ENCODE data around the gene CRTAP. TPM values are rescaled to one million over a fixed set of nuclear protein-coding genes. Genes with fewer than 3 reads are reported as not detected.

CRTAP gene
- total RNA-seq, 6 experiments from 2014 or later = 33.1 to 54.9 (median 46.8) TPM

- no peak for ATAC-seq
- H3K4me1 ChIP-seq = no peaks in the 10 kb centered on the region
- no peaks in the 10 kb centered on the region for H3K36me3 ChIP-seq
- no peak overlapping the region for H3K4me3 ChIP-seq
- H3K27me3 ChIP-seq = no peaks in the 10 kb centered on the region
- no peak overlapping the region for H3K27ac ChIP-seq
- 37% methylated on average over 3 of the region's 3 CpGs for WGBS (ENCODE audit: insufficient coverage, low coverage, low lambda C conversion rate, missing lambda C conversion rate)
- DNase-seq = no peak
- H3K9me3 ChIP-seq = no peaks in the 10 kb centered on the region
- TF ChIP-seq POLR2A (IDR thresholded peaks at IDR 0.05) (no peak), CTCF (IDR thresholded peaks at IDR 0.05) (no peak)
- intact Hi-C loops (cut with DNase I) = no loop called here
These were observed 82.7 kb downstream of the CRTAP start for GRCh38 chr3:33196538-33196937.

Small RNA genes within 50 kb of the gene (small RNA-seq; reads per million reads assigned to genes)
- gene AC123900.1 (0 reads per million in 2 experiments), gene RN7SL296P (0 to 0.10 reads per million in 2 experiments), gene SUMO2P10 (0 reads per million in 2 experiments)

Other genes starting within 250 kb of the CRTAP start
- under 1 TPM; 0.06 to 0.23 (median 0.11) TPM for gene CCR4, start 162.4 kb upstream of the CRTAP start, total RNA-seq
- 10 to 100 TPM; 42.7 to 52.7 (median 49.4) TPM for gene GLB1, start 16.9 kb upstream of the CRTAP start, total RNA-seq
- 1 to 10 TPM; 2.8 to 3.8 (median 3.4) TPM for gene TMPPE, start 16.9 kb upstream of the CRTAP start, total RNA-seq
- under 1 TPM in 4 of 6 experiments, not detected in 2; 0.05 to 0.20 (median 0.16) TPM for gene SUSD5, start 104.8 kb downstream of the CRTAP start, total RNA-seq
- gene FBXL2, start 163.4 kb downstream of the CRTAP start, total RNA-seq = under 1 TPM; 0.06 to 0.43 (median 0.31) TPM

Measured in right lobe of liver (tissue), 6 donors.